Chondrocyte (in vitro differentiated cells): Measurements from ENCODE around the gene GALM. TPM values are rescaled to one million over a fixed set of nuclear protein-coding genes. Genes with fewer than 3 reads are reported as not detected.

Experiments
- DNase-seq: peaks from one replicate; pipeline ENCODE4 v3.0.0; 2021; ENCODE audit warnings: mixed read lengths, low spot score
- H3K27ac Mint-ChIP-seq: one replicate; pipeline ENCODE4 v1.8.0; 2021; ENCODE audit warnings: mild to moderate bottlenecking, moderate library complexity, mixed read lengths; ENCODE audit not compliant: unreplicated experiment
- H3K27me3 Mint-ChIP-seq: 2 replicates; pipeline ENCODE4 v1.8.0; 2021; ENCODE audit warnings: low read depth, mixed read lengths
- H3K36me3 Mint-ChIP-seq: 2 replicates; pipeline ENCODE4 v1.8.0; 2021; ENCODE audit warnings: low read depth, mixed read lengths
- H3K4me1 Mint-ChIP-seq: 2 replicates; pipeline ENCODE4 v1.8.0; 2021; ENCODE audit warnings: low read depth, mild to moderate bottlenecking, mixed read lengths
- H3K4me3 Mint-ChIP-seq: one replicate; pipeline ENCODE4 v1.8.0; 2021; ENCODE audit warnings: mild to moderate bottlenecking, moderate library complexity, mixed read lengths; ENCODE audit not compliant: unreplicated experiment
- H3K9me3 Mint-ChIP-seq: 2 replicates; pipeline ENCODE4 v1.8.0; 2021; ENCODE audit warnings: low read depth, mixed read lengths
- total RNA-seq: library from RNA; stranded (reverse); gene quantifications from 3 replicates; pipeline ENCODE4 v1.2.1, GENCODE V29; 2021
- TF ChIP-seq, protein P1 (sequence below): fragments of 200-600 bp; sonication (generic); IDR thresholded peaks from 2 replicates; pipeline ENCODE4 v1.5.0; 2021; ENCODE audit warnings: antibody characterized with exemption, mild to moderate bottlenecking, moderate library complexity

GALM gene
- total RNA-seq, 1 donor from 2014 or later, result 4.7 TPM

DNA sequence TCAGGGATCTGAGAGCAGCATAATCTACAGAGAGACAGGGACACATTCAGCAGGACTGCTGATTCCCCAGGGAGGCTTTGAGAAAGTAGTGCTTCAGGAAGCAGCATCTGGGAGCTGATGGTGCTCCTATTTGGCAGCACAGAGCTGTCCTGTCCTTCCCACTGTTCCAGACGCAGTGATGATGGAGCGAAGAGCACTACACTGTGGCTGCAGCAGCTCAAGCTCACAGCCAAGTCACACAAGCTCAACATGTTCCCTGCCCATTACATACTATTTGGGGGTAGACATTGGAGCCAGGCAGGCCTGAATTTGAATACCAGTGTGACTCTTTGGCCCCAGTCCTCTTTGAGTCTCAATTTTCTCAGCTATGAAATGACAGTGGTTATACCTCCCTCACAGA, 15.2 kb upstream of the GALM start:
- H3K27me3 Mint-ChIP-seq, result no peaks in the 10 kb centered on the region
- H3K4me3 Mint-ChIP-seq, result no peak overlapping the region
- no peaks in the 10 kb centered on the region for H3K9me3 Mint-ChIP-seq
- no peak overlapping the region for H3K27ac Mint-ChIP-seq
- no peaks in the 10 kb centered on the region for H3K36me3 Mint-ChIP-seq
- no peak for DNase-seq
- H3K4me1 Mint-ChIP-seq, result no peaks in the 10 kb centered on the region
- TF ChIP-seq, protein P1, sequence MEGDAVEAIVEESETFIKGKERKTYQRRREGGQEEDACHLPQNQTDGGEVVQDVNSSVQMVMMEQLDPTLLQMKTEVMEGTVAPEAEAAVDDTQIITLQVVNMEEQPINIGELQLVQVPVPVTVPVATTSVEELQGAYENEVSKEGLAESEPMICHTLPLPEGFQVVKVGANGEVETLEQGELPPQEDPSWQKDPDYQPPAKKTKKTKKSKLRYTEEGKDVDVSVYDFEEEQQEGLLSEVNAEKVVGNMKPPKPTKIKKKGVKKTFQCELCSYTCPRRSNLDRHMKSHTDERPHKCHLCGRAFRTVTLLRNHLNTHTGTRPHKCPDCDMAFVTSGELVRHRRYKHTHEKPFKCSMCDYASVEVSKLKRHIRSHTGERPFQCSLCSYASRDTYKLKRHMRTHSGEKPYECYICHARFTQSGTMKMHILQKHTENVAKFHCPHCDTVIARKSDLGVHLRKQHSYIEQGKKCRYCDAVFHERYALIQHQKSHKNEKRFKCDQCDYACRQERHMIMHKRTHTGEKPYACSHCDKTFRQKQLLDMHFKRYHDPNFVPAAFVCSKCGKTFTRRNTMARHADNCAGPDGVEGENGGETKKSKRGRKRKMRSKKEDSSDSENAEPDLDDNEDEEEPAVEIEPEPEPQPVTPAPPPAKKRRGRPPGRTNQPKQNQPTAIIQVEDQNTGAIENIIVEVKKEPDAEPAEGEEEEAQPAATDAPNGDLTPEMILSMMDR, result no peak

DNA sequence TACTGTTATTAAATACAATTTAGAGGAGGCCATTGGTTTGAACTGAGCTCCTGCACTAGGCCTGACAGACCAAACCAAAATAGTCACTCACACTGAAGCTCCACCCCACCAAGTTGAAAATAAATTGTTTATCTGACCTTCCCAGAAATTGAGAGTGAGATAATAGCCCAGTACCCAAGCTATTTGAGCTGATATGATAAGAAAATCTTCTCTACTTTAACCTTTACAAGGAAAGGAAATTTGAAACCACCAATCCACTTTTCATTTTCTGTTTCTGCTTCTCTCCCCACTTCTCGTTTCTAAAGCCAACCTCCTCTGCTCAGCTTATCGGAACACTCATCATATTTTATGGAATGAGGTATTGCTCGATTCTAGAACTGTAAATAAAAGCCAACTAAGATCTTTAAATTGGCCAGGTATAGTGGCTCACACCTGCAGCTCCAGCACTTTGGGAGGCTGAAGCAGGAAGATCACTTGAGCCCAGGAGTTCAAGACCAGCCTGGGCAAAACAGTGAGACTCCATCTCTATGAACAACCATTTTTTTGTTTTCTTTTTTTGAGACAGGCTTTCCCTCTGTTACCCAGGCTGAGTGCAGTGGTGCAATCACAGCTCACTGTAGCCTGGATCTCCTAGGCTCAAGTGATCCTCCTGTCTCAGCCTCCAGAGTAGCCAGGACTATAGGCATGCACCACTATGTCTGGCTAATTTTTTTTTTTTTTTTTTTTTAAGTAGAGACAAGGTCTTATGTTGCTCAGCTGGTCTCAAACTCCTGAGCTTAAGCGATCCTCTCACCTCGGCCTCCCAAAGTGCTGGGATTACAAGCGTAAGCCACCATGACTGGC, 13.3 kb upstream of the GALM start:
- TF ChIP-seq, protein P1, result no peak

DNA sequence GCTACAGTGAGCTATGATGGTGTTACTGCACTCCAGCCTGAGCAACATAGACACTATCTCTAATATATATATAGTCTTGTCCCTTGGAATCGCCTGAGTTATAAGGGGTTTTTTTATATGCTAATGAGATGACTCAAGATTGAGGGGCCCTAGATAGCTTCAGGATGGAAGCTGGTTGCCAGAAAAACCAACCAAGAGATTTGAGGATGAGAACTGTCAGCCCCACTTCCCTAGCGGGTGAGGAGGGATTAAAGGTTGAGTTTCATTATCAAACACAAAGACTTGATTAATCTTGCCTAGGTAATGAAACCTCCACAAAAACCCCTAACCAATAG, 12.6 kb upstream of the GALM start:
- Mint-ChIP-seq H3K4me3 (no peak overlapping the region), H3K36me3 (no peaks in the 10 kb centered on the region), H3K9me3 (peaks cover 2% of the 10 kb centered on the region), H3K27me3 (no peaks in the 10 kb centered on the region), H3K27ac (no peak overlapping the region), H3K4me1 (no peaks in the 10 kb centered on the region)
- DNase-seq, result no peak
- TF ChIP-seq, protein P1, result no peak

More for the DNA sequence above, 13.3 kb upstream of the GALM start:
- Mint-ChIP-seq H3K27ac (no peak overlapping the region), H3K27me3 (no peaks in the 10 kb centered on the region), H3K9me3 (peaks cover 1% of the 10 kb centered on the region), H3K4me3 (no peak overlapping the region), H3K36me3 (no peaks in the 10 kb centered on the region), H3K4me1 (no peaks in the 10 kb centered on the region)
- no peak for DNase-seq

DNA sequence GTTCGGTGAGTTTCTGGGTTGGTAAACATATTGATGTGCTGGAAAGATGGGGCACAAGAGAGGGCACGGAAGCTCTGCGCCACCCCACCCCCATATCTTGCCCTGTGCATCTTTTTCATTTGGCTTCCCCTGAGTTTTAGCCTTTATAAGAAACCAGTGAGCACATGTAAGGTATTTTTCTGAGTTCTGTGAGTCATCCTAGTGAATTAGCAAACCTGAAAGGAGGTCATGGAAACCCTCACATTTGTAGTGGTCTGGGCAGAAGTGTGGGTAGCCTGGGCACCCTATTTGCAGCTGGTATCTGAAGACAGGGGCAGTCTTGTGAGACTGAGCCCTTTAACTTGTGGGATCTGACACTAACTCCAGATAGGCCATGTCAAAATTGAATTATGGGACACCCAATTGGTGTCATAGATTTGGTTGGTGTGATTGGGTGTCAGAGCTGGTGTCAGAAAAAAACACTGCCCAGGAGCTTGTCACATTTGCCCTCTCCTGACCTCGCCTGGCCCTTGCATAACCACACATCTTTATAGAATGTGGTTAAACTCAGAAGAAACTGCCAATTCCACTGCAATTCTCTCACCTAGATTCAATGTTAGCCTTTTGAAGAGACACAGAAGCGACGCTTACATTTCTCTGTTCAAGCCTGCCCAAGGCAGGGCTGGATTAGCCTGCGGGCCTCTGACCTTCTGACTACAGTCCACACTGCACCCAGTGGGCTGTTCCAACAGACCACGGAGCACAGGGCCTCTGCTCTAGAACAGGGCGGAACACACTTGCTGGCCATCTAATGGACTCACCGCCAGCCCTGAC, 12.0 kb upstream of the GALM start:
- TF ChIP-seq, protein P1, result no peak
- Mint-ChIP-seq H3K27me3 (no peaks in the 10 kb centered on the region), H3K4me1 (no peaks in the 10 kb centered on the region), H3K27ac (no peak overlapping the region), H3K36me3 (no peaks in the 10 kb centered on the region), H3K4me3 (no peak overlapping the region), H3K9me3 (peaks cover 2% of the 10 kb centered on the region)
- DNase-seq, result peak; percentile 60

DNA sequence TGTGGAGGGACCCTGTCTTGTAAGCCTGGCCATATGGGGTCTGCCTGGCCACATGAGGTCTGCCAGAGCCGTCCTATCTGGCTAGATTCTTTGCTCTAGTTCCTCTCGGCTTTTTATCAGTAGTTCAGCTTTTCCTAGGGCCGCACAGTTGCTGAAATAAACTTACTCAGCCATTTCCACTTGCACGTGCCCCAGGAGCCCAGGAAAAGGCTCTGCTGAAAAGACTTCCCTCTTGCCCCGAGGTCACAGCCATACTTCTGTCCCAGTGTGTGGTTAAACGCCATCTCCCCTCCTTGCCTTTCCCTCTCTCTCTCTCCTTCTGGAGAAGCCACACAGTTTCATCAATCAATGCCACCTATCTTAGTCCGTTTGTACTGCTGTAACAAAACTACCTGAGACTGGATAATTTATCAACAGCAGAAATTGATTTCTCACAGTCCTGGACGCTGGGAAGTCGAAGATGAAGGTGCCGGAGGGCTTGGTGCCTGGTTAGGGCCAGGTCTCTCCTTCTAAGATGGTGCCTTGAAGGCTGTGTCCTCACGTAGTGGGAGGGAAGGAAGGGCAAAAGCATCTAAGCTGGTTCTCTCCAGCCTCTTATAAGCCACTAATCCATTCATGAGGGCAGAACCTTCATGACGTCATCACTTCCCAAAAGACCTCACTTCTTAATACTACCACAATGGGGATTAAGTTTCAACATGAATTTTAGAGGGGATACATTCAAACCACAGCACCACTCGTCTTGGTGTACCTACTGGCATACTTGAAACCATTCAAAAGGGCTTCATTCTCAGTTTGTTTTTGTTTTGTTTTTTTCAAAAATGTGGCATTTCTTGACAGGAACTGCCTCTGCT, 11.2 kb upstream of the GALM start:
- Mint-ChIP-seq H3K27me3 (no peaks in the 10 kb centered on the region), H3K27ac (no peak overlapping the region), H3K4me3 (no peak overlapping the region), H3K36me3 (no peaks in the 10 kb centered on the region), H3K9me3 (peaks cover 2% of the 10 kb centered on the region), H3K4me1 (no peaks in the 10 kb centered on the region)
- TF ChIP-seq, protein P1, result no peak
- no peak for DNase-seq
